Caki2 (cell line): ENCODE measurements around the gene VTI1A. TPM values are rescaled to one million over a fixed set of nuclear protein-coding genes. Genes with fewer than 3 reads are reported as not detected.

Experiments used
- DNase-seq: peaks from one replicate; pipeline ENCODE4 v3.0.0-alpha.2; 2015; ENCODE audit warnings: low read depth
- in situ Hi-C: cut with HindIII; loops from 2 replicates; pipeline ENCODE4 v1.10.0; 2016; ENCODE audit warnings: low sequenced_read_pairs, low pct_unique_long_range_greater_than_20kb, mixed read lengths
- total RNA-seq: library from RNA; depleted of rRNA; stranded (reverse); fragments of >200 nt; shearing (Covaris generic); gene quantifications from 2 replicates; pipeline ENCODE4 v1.2.3, GENCODE V29; 2014; ENCODE audit warnings: low replicate concordance

Gene VTI1A
- total RNA-seq, 1 experiment from 2014 or later = 17.8 TPM

DNA sequence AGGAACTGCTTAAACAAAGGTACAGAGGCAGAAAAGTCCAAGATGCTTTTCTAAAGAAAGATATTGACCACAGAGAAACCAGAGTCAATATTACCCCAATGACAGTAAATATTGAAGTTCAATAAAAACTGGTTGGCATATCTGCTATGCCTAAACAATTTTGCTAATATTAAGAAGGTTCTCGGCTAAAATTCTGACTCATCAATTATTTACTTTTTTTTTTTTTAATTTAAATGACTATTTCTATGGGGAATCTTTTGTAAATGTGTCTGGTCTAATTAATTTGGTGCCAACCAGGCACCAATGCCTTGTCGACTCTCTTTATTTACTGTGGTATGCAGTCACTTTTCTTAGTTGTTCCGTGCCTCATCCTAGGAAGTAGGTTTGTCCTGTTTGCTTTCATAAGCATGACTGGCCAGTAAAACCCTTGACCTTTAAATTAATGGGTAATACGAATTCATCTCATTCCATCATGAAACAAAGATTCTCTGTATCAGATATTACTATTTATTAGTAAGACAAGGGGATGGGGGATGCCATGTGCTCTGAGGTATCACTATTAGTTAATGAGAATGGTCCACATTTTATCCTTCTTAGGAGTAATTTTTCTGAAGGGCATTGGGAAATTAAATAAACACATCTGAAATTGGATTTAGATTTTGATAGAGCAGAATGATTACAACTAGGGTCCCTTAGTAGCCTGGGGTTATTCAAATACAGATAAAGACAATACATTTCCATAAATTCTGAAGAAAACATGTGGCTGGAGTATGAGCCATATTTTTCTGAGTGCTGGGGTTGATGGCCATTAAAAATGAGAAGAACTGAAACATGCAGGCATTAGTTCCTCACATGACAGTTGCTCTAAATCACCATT, 154.4 kb downstream of the VTI1A start:
- DNase-seq = no peak
- in situ Hi-C loops = no loop called here

DNA sequence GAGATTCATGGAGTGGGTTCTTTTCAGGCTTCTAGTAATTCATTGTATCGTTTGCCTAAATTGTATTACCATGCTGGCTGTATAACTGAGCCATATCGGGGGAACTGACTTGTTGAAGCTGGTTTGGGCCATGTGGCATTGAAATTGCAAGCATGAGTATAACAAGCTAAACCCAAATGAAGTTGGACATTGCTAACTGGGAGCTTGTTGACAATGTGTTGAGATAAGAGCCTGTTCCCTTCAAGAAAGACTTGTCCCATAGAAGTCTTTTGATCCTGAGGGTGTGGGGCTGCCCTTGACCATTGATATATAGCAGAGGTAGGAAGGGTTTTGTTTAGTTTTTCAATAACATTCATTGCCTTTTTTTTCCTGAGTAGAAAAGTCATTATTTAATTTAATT, 156.0 kb downstream of the VTI1A start:
- DNase-seq = no peak
- in situ Hi-C loops = no loop called here

DNA sequence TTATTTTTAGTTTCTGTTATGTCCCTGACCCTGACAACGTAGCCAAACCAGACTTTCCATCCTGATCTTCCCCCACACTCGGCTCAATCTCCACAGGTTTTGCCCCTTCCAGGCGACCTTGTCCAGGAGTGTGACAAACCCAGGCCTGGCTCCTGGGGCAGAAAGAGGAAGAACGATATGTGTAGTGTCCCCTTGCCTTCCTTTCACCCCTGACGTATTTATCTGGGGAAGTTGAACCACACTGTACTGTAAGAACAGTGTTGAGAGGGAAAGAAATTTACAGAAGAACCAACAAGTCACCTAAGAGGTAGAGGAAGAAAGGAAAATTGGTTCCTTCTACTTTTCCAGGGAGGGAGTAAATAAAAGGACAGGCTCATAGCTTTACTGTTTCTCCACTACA, 158.0 kb downstream of the VTI1A start:
- DNase-seq = no peak
- in situ Hi-C loops = no loop called here

DNA sequence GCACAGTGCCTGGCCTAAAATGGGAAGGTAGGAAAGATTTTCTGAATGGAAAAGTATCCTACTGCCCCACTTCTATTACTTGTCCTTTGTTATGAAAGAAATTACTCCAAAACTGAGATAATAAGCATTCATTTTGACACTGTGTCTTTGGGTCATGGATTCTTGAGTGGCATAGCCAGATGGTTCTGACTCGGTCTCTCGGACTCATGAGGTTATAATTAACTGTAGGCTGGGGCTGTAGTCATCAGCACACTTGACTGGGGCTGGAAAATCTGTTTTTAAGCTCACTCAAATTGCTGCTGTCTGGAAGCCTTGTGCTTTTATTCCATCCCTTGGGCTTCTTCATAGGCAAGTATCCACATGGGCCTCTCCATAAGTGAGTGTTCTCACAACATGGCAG, 160.5 kb downstream of the VTI1A start:
- in situ Hi-C loops = no loop called here
- DNase-seq = no peak

DNA sequence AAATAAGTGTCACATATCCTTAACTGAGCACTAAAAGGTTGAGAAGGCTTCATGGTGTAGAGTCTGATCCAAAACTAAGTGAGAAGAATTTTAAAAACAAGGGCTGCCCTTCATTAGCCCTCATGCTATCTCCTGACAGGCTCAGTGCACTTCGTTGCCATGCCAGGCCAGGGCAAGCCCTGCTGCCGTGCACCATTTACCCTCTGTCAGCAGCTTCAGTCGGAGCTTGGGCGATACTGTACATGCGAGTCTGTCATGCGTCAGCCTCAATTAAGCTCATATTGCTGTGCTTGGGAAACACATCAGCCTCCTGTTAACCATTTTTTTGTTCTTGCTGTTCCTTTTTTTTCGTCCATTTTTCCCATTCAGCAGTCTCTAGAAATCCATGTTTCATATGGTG, 166.6 kb downstream of the VTI1A start:
- no peak for DNase-seq
- in situ Hi-C loops = no loop called here

DNA sequence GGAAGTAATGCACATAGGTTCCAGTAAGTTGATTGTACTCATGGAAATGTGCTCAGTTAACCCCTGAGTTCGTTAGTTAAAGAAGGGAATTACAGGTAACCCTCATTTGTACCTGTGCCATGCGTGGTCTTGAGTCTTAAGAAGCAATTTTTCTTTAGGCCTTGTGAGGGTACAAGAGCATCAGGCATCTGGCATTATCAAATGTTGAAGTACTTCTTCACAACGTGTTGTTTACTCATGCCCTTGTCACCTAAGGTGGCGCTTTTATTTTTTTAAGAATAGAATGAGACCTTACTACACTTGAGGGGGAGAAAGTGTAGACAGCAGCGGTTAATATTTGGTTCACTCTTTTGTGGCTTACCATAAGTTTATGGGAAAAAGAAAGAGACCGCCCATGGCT, 167.1 kb downstream of the VTI1A start:
- in situ Hi-C loops = no loop called here
- no peak for DNase-seq

DNA sequence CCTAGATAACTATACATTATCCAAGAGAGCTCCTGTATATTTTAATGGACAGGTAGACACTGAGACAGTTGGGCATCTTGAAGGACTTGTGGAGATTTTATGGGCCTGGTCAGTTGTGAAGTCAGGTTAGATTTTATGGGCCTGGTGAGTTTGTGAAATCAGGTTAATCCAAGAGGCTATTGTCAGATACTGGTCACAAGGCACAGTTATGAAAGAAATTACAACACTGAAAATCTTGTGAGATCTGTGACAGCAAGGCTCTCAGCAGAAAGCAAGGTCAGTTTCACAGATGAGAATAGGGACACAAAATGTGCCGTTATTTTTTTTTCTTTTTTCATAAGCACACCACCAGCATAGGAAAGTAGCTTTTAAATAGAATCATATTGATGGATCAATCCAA, 167.6 kb downstream of the VTI1A start:
- in situ Hi-C loops = no loop called here
- no peak for DNase-seq

DNA sequence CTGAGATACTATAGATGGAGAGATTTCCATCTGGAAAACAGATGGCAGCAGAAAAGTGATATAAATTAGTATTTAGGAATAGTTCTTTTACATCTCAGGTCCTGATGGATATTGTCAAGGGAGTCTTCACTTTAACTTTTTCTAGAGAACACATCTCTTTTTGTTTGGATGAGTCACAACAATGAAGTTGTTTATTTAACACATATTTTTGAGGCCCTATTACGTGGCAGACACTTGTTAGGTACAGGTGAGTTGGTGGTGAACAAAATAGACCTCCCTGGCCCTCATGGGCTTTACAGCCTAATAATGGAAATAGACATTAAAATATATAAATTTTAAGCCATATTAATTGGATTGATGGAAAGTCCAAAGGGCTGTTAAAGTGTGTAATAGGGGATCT, 168.3 kb downstream of the VTI1A start:
- in situ Hi-C loops = no loop called here
- DNase-seq = no peak

DNA sequence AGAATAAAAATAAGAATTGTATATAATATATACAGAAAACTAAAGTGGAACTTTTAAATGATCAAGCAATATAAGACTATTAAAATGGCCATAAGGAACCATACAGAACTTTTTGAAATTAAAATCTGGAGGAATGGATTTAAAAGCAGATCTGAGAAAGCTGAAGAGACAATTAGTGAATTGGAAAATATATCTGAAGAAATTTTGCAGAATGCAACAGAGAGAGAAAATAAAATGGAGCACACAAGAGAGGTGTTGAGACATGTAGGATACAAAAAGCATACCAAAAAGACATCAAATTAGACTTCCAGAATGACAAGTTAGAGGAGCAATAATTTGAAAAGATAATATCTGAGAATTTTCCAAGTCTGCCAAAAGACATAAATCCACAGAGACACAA, 169.6 kb downstream of the VTI1A start:
- DNase-seq = no peak
- in situ Hi-C loops = no loop called here

DNA sequence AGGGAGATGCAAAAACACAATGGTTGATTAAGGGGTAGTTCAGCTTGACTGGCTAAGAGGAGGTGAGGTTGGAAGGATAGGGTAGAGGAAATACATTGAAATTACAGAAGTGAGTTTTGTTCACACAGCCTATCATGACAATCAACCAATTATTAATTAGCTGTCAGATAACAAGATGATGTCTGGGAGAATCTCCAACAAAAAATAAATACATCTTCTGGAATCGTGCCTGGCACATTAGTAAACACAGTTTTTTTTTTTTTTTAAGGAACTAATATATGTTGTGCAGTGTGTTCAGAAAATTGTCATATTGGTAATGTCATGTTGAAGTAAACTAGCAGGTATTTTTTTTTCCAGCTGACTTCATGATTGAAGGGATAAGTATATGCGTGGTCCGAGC, 171.8 kb downstream of the VTI1A start:
- no peak for DNase-seq
- in situ Hi-C loops = no loop called here

DNA sequence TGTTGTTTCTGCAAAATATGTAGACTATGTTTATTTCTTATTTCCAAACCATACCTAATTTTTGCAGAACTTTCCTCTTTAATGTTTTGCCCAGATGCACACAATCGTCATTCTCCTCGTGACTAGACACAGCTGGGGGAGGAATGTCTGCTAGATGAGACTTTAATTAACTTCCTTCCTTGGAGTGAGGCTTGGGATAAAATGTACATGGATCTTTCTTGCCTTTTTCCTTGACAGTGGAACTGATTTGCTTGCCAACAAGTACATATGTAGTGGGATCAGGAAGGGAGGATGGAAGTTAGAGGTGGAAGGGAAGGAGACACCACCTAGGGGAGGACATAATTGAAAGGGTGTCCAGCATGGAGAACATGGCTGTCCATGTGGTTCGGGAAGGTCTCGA, 172.5 kb downstream of the VTI1A start:
- DNase-seq = no peak
- in situ Hi-C loops = no loop called here

DNA sequence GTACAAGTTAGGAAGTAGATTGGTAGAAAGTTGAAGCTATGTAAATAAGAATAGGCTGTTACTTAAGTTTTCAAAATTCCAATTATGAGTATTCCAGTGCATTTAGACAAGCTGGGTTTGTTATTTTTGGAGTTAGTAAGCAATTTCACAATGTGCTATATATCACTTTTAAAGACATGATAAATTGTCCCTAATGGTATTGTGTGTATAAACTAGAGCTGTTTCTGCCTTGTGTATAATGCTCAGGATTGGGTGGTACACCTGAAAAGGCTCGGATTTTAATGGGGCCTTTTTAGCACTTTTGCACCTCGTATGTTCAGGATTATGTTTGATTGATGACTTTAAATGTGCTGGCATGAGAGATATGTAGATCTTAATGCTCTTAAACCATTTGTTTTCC, 175.8 kb downstream of the VTI1A start:
- no peak for DNase-seq
- in situ Hi-C loops = no loop called here

DNA sequence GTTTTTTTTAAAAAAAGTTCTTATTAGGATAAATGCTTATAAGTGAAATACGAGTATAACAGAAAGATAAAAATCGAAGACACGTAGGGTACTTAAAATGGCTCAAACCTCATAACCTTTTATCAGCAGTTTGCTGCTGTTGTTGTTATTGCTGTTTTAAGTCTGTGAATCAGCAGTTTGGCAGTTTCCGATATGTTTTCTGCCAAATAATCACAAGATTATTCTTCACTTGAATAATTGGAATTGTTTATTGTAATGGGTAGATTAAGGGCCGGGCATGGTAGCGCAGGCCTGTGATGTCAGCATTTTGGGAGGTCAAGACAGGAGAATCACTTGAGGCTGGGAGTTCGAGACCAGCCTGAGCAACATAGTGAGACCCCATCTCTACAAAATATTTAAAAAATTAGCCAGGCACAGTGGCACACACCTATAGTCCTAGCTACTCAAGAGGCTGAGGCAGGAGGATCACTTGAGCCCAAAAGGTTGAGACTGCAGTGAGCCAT, 177.6 kb downstream of the VTI1A start:
- in situ Hi-C loops = no loop called here
- DNase-seq = no peak

DNA sequence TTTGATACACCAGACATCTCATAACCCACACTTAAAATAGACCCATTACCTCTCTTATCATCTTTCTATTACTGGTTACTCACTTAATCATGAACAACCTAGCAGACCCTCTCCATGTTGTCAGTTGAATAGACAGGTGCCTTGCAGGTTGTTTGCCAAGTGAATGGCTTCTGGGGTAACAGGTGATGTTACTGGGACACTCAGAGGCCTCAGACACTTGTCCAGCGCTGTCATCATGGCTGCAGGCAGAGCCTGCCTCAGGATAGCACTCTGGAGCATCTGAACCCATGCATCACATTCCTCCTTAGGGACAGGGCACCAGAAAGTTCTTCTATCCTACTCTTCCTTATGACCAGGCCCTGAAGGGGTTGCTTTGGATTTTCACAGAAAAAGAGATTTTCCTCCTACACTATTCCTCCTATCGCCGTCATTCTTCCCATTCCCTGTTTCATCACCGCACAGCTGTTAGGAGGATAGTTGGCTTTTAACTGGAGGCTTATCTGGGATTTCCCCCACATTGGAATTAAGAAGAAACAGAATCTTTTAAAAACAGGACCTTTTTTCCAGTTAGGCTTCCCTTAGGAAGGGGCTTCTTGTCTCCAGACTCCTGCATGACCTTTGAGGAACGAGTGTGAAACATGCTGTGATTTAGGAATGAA, 182.1 kb downstream of the VTI1A start:
- no peak for DNase-seq
- in situ Hi-C loops = no loop called here

DNA sequence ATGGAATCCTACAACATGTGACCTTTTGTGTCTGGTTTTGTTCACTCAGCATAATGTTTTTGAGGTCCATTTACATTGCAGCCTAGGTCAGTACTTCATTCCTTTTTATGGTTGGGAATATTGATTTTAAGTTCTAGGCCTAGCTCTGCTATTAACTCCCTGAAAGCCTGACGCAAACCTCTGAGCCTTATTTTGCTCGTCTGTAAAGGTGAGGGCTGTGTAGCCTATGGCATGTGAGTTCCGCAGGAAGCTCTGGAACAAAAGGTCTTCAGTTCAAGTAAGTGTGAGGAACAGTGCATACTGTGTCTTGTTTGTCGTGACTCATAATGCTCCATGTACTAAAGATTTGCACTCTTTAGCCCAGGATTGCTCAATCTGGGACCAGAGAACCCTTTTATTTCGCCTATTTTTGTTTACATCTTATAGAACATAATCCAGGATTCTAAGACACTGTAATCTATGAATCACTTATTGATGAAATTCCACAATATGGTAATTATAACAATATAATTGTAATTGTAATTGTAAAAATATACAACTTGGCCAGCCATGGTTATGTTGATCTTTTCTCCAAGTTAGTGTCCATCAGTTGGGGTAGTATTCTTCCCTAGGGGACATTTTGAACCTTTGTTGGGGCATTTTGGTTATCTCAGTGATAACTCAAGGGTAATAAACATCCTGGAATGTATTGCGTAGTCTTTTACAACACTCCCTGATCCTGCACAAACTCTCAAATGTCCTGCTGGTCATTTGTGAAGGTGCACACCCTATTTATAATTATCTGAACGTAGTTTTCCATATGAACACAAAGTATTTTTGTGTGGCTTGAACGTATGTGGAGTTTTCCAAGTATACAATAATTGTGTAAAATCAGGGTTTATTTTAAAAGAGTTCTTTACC, 184.7 kb downstream of the VTI1A start:
- DNase-seq = no peak
- in situ Hi-C loops = no loop called here

DNA sequence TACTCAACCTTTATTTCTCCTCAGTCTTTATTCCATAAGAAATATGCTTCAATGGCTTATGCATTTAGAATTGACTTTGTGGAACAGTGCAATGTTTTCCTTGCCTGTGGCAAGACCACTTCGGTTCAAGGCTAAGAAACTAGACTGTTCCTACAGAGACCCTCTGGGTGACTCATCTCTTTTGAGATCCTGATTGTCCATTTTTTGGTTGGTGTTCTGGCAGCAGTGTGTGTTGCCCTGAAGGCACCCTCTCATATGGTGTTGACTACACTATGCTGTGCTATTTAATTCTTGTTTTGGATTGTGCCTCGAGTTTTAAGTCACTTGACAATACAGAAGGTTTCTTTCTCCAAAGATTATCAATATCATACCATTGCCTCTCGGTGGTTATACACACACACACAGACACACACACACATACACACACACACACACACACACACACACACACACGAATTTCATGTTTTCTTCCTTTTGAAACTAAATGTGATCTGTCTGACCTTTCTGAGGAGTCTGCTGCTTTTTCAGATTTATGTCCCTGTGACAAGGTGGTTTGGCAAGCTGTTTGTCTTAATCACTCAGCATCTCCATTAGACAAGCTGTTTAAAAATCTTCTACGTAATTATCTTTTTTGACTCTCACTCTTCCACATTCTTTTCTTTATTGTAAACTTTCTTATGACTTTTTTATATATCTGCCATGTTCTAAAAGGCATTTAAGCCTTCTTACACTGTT, 187.2 kb downstream of the VTI1A start:
- in situ Hi-C loops = no loop called here
- DNase-seq = no peak

DNA sequence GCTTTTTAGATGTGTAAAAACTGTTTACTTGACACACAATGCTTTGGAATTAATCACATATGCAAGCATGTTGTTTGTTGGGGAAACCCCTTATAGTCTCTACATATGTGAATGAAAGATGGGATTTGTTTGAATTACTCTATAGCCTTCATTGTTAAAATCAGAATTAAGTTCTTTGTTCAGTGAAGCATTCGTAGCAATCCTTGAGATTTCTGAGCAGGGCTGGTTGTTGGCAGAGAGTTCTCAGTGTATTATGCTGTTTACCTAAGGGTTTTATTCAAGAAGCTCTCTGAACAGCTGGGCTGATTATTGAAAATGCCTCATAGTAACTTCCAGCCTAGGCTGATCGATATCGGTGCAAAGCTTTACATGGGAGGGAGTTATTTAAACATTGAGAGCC, 190.9 kb downstream of the VTI1A start:
- in situ Hi-C loops = no loop called here
- DNase-seq = no peak

DNA sequence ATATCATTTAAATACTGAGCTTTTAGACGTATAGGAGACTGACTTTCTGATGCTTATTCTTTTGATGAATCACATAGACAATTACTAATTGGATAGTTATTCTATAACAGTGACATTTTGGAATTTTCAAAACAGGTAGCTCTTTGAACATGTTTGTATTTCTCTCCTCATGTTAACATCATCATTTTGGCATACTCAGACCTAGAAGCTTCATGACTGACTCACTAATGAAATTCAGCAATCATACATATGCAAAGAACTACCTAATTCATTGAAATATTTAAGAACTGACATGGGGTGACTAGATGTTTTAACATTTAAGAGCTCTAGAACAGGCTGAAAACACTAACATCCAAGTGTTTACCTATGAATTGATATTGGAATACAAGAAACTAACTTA, 192.3 kb downstream of the VTI1A start:
- in situ Hi-C loops = no loop called here
- no peak for DNase-seq
